GM21619 (cell line): ENCODE data around the gene SDC4.

Experiments
- ATAC-seq: cut with Tn5 transposase; IDR thresholded peaks from one replicate; pipeline ENCODE4 v1.9.1; 2021; ENCODE audit not compliant: unreplicated experiment

Gene SDC4

DNA sequence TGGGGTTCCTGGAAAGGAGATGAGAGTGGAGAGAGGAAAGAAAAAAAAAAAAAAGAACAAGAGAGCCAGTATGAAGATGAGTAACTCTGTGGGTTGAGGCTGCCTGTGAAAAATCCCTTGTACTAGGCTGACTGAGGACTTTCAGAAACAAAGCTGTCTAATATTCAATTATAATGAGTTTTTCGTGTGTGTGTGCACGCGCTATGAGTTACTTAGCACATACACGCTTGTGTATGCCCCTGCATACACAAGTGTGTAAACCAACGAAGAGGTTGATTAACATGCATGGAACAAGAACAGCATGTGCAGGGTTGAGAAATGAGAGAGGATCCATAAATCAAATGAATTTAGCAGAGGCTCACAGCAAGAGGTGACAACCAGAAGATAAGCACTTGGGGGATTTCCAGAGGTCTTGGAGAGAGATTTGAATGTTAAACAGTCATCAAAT is 46.4 kb downstream of the SDC4 start:
- ATAC-seq: no peak

DNA sequence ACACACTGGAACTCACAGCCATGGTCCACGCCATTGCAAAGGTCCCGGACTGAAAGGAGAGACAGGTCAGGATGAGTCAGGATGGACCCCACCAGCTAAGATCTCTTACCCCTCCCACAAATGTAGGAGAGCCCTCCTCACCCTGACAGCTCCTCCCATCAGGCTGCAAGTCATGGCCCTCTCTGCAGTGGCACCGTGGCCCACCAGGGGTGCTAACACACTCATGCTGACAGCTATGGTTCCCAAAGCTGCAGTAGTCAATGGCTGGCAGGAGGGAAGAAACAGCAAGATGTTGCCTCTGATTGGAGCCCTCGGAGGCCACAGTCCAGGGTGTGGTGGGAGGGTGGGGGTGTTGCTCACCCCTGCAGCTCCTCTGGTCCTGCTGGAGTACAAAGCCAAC is 47.3 kb downstream of the SDC4 start:
- ATAC-seq: peak; percentile 50

DNA sequence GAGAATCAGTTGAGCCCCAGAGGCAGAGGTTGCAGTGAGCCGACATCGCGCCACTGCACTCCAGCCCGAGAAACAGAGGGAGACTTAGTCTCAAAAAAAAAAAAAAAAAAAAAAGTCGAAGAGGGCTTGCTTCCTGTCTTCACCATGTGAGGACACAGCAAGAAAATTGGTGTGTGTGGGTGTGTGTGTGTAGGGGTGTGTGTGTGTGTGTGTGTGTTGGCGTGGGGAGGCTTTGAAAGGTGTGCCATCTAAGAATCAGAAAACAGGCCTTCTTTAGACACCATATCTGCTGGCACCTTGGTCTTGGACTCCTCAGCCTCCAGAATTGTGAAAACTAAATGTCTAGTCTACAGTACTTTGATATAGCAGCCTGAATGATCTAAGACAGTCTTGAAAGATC is 48.4 kb downstream of the SDC4 start:
- no peak for ATAC-seq

DNA sequence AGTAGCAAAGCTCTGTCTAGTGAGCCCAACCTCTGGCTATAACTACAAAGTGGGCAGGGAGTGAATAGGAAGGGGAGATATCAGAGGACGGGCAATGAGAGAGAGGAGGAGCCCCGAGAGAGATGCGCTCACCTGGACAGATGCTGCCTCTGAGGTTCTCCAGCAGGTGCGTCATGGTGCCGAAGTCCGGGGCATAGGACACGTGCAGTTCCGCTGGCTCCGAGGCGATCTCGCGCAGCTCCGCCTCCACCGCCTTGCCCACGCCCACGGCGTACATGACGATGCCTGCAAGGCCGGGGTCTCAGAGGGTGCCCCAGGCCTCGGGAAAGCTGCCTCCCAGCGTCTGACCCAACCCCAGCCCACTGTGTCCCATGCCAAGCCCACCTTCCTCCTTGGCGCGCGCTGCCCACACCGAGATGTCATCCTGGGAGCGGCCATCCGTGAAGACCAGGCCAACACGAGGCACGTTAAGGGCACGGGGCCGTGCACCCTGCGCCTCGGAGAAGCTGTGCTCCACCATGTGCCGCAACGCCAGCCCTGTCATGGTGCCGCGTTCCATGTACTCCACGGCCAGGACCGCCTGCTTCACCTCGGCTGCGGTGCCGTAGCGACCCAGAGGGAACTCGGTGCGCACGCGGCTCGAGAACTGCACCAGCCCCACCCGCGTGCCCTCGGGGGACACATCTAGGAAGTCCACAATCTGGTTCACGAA is 50.3 kb downstream of the SDC4 start:
- ATAC-seq: no peak

DNA sequence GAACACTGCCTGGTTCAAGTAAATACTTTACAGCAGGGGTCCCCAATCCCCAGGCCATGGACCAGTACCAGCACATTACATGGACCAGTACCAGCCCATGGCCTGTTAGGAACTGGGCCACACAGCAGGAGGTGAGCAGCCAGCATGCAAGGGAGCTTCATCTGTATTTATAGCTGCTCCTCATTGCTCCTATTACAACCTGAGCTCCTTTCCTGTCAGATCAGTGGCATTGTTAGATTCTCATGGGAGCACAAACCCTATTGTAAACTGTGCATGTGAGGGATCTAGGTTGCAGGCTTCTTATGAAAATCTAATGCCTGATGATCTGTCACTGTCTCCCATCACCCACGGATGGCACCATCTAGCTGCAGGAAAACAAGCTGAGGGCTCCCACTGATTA is 53.6 kb downstream of the SDC4 start:
- no peak for ATAC-seq

GRCh38 chr20:45294003-45294368 is 54.2 kb downstream of the SDC4 start:
- no peak for ATAC-seq

DNA sequence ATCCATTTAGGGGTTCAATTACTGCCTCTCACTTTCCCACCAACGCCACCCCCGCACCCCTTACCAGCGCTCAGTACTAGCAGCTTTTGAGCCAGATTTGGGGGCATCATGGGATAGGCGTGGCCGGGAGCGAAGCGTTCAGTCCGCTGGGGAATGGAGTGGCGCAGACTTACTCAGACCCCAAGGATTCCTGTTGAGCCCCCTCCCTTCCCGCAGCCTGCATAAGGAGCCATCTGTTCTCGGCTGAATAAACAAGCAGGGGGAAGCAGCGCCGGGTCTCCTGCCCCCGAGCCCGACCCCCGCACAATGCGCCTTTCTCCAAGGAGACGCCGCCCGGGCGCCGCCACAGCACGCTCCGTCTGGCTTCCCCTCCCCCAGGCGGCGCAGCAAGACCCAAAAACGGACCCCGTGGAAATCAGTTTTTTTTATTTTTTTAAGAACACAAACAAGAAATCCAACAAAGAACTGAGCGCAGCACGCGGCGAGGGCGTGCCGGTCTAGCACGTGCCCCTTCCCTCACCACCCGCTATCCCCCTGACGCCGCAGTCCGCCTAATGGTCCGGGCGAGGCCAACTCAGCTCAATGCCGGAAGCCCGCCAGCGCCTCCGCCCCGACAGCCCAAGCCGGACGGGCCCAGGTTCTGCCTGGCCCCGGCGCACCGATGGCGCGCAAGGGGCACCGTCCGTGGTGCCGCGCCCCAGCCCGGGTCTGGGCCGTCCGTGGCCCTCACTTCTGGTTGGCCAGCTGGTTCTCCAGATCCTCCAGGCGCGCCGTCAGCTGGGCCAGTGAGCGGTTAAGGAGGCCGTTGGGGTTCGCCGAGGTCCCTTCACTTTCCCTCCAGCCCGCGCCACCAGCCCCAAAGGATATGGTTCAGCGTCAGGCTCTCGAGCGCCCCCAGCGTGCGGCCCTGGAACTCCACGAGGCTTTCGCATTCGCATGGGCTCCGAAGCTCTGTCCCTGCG is 54.9 kb downstream of the SDC4 start:
- ATAC-seq: peak; percentile 67

- ATAC-seq: no peak
These were observed 55.9 kb downstream of the SDC4 start for GRCh38 chr20:45292343-45292742.

DNA sequence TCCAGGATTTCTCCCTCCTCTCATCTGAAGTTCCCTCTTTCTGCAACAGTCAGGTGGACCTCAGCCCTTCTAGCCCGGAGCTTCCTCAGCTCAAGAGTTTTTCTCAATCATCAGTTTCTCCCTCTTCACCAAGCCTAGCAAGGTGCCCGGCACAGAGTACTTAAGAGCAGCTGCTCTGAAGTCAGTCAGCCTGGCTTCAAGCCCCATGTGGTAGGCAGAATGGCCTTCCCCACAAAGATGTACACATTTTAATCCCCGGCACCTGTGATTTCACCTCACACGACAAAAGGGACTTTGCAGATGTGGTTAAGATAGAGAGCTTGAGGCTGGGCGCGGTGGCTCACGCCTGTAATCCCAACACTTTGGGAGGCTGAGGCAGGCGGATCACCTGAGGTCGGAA is 56.7 kb downstream of the SDC4 start:
- no peak for ATAC-seq

DNA sequence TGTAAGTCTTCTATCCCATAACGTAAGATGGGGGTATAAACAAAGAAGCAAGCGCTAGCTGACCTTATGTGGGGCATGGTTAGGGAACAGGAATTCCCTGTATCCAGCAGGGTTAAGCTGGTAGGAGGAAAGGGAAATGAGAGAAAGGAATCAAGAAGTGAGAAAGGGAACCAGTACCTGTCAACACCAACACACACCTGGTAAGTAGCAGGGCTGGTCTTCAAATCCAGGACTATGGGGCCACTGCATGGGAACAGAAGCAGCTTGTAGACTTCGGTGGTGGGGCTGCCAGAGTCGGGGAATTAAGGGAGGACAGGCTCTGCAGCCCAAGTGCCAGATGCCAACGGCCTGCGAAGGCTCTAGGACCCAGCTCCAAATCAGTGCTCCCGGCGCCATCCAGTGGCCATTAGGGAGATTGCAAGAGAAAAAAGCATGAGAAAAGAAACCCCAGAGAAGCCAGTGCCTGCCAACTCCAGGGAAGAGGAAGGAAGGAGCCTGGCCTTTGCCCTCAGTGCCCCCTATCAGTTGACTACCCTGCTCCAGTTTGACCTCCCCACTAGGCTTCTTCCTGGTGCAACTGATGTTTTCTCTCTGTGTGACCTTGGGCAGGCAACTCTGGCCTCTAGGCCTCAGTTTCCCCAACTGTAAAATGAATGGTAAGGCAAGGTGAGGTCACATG is 57.4 kb downstream of the SDC4 start:
- no peak for ATAC-seq

GRCh38 chr20:45289942-45290676 is 58.1 kb downstream of the SDC4 start:
- ATAC-seq: no peak

GRCh38 chr20:45288860-45289259 is 59.4 kb downstream of the SDC4 start:
- ATAC-seq: no peak

DNA sequence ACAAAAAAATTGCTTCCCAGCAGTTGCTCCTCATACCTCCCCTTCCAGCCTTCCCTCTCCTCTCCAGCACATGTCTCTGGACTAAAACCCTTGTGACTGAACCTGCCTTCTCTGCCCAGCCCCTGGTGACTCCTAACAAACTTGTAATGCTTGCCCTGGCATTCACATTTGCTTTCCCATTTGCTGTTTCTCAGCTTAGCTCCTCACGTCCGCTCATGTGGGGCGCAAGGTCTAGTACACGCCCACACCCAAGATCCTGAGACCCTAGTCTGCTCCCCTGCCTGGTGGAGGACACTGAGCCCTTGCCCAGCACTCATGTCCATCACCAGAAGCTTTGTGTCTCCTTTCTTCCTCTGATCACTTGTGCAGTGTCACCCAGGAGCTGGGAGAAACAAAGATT is 59.8 kb downstream of the SDC4 start:
- ATAC-seq: no peak

DNA sequence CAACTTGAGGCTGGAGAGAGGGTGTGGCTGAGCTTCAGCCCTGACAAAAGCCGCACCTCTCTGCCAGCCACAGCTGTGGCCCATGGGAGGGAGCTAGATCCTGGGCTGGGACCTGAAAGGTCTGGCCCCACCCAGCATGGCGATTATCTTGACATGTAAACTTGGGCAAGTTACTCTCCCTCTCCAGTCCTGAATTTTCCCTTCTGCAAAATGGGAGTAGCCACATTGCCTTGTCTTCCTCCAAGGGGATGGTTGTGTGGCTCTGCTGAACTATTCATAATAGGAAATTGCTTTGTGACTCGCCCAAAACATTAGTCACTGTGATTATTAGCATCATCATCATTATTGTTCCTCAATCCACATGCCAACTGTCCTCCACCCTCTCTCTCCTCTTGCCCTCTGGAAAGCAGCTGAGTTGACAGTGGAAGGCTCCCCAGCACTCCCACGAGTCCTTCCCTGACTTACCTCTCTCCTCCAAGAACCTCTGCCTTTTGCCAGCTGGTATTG is 64.6 kb downstream of the SDC4 start:
- ATAC-seq: no peak

GRCh38 chr20:45282700-45283550 is 65.3 kb downstream of the SDC4 start:
- no peak for ATAC-seq

- ATAC-seq: no peak
These were observed 68.2 kb downstream of the SDC4 start for GRCh38 chr20:45279992-45280391.

DNA sequence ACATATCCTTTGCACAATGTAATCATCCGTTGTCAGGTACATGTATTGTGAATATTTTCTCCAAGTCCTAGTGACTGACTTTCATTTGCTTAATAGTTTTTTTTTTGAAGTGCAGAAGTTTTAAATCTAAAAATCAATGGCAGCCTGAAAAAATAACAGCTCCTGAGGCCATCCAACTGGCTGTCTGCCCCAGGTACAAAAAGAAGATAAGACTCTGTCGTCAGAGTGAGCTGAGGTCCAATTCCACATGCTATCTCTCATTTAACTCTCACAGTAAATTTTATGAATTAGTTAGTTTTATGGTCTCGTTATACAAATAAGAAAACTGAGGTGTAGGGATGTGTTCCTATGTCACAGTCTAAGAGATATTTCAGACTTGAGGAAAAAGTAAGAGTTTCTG is 72.9 kb downstream of the SDC4 start:
- no peak for ATAC-seq
